Mucosa of descending colon (tissue), 3 donors: ENCODE measurements around the gene TNFSF9. TPM values are rescaled to one million over a fixed set of nuclear protein-coding genes. Genes with fewer than 3 reads are reported as not detected.

Source experiments
- ATAC-seq: fragments of 200-7000 bp; cut with Tn5 transposase; one replicate; pipeline ENCODE4 v1.9.1; 2020; ENCODE audit warnings: mild to moderate bottlenecking, moderate library complexity
- DNase-seq, 3 donors: peaks; one replicate each; pipeline ENCODE4 v3.0.0-alpha.2; 2020
- H3K36me3 ChIP-seq: fragments of 200-600 bp; one replicate; pipeline ENCODE4 v1.8.0; 2021; ENCODE audit warnings: low read depth, mild to moderate bottlenecking
- H3K4me1 ChIP-seq: fragments of 200-600 bp; one replicate; pipeline ENCODE4 v1.8.0; 2021; ENCODE audit warnings: low read depth, mild to moderate bottlenecking
- H3K4me3 ChIP-seq: fragments of 200-600 bp; one replicate; pipeline ENCODE4 v1.8.0; 2021; ENCODE audit warnings: mild to moderate bottlenecking
- H3K9me3 ChIP-seq: fragments of 200-600 bp; one replicate; pipeline ENCODE4 v1.8.0; 2021; ENCODE audit warnings: mild to moderate bottlenecking
- CTCF ChIP-seq: fragments of 200-600 bp; IDR thresholded peaks from one replicate; pipeline ENCODE4 v1.8.0; 2022; ENCODE audit warnings: antibody characterized with exemption, mild to moderate bottlenecking
- intact Hi-C, 2 donors: fragments of 100-400 bp; cut with DNase I in 1 of 2; cut with micrococcal nuclease in 1 of 2; formaldehyde crosslinking; loops; one replicate each; pipeline versions ENCODE4 v1.11.0 to v1.11.1; 2022; cut with DNase I, micrococcal nuclease
- total RNA-seq, 3 donors: library from RNA; stranded (reverse); fragmentation: NEBNext Ultra II Directional in 2 of 3; extraction: Animal tissue kit (Norgen Biotek cat#: 25700) in 2 of 3; gene quantifications; one replicate each; pipeline versions ENCODE4 v1.2.1 to v1.2.4, GENCODE V29; 2021 to 2023
- donor health status: DM: no; HTN: no; CAD: no; lungs with moderate emphysema.
- donor health status: DM: no; HTN: no; CAD: no.
- donor health status: DM: no; HTN: yes; CAD: no.

Gene TNFSF9
- total RNA-seq, 3 donors from 2014 or later, result 0.58 to 1.2 (median 1.0) TPM

GRCh38 chr19:6521718-6522646 is 8.8 kb upstream of the TNFSF9 start:
- DNase-seq (peak; percentile 46 to 81 (median 49)), ATAC-seq (peak; percentile 74)
- H3K36me3 ChIP-seq, result no peaks in the 10 kb centered on the region
- H3K4me3 ChIP-seq, result no peak overlapping the region
- no peaks in the 10 kb centered on the region for H3K9me3 ChIP-seq
- intact Hi-C loops, result no loop called here
- H3K4me1 ChIP-seq, result no peaks in the 10 kb centered on the region
- no peak for TF ChIP-seq CTCF

GRCh38 chr19:6522712-6523111 is 8.1 kb upstream of the TNFSF9 start:
- no peak for TF ChIP-seq CTCF
- Histone ChIP-seq H3K9me3 (no peaks in the 10 kb centered on the region), H3K4me1 (no peaks in the 10 kb centered on the region), H3K36me3 (no peaks in the 10 kb centered on the region), H3K4me3 (no peak overlapping the region)
- DNase-seq (no peak), ATAC-seq (no peak)
- intact Hi-C loops, result no loop called here

GRCh38 chr19:6524311-6524710 is 6.5 kb upstream of the TNFSF9 start:
- DNase-seq (no peak), ATAC-seq (no peak)
- no peaks in the 10 kb centered on the region for H3K4me1 ChIP-seq
- no peak for TF ChIP-seq CTCF
- H3K9me3 ChIP-seq, result no peaks in the 10 kb centered on the region
- intact Hi-C loops, result no loop called here
- no peaks in the 10 kb centered on the region for H3K36me3 ChIP-seq
- H3K4me3 ChIP-seq, result no peak overlapping the region

GRCh38 chr19:6527893-6528543 is 2.8 kb upstream of the TNFSF9 start:
- intact Hi-C loops, result no loop called here
- Histone ChIP-seq H3K4me1 (peaks cover 9% of the 10 kb centered on the region), H3K36me3 (no peaks in the 10 kb centered on the region), H3K4me3 (no peak overlapping the region), H3K9me3 (no peaks in the 10 kb centered on the region)
- peak; percentile 3 for ATAC-seq
- no peak for TF ChIP-seq CTCF
- peak in 1 of 3 donors; percentile 51 for DNase-seq

- Histone ChIP-seq H3K4me3 (no peak overlapping the region), H3K4me1 (peaks cover 9% of the 10 kb centered on the region), H3K9me3 (no peaks in the 10 kb centered on the region), H3K36me3 (no peaks in the 10 kb centered on the region)
- TF ChIP-seq CTCF, result no peak
- intact Hi-C loops, result no loop called here
- DNase-seq, result peak; percentile 48 to 70 (median 52)
- peak; percentile 15 for ATAC-seq
Observed at GRCh38 chr19:6528544-6529121, 2.2 kb upstream of the TNFSF9 start.
